Parathyroid adenoma (tissue), 2 donors: ENCODE measurements around the gene DOK7.

Experiments
- H2AFZ ChIP-seq: fragments of 300-600 bp; sonication (generic); one replicate; pipeline ENCODE4 v1.7.0; 2017; ENCODE audit warnings: antibody characterized with exemption, mild to moderate bottlenecking
- H3K27ac ChIP-seq: fragments of 300-600 bp; sonication (generic); one replicate; pipeline ENCODE4 v1.7.0; 2017
- H3K27me3 ChIP-seq: fragments of 300-600 bp; sonication (generic); one replicate; pipeline ENCODE4 v1.7.0; 2017; ENCODE audit warnings: low read length; ENCODE audit not compliant: control insufficient read depth, insufficient read depth
- H3K36me3 ChIP-seq: fragments of 300-600 bp; sonication (generic); one replicate; pipeline ENCODE4 v1.7.0; 2017; ENCODE audit warnings: low read length; ENCODE audit not compliant: control insufficient read depth, insufficient read depth
- H3K4me1 ChIP-seq: fragments of 300-600 bp; sonication (generic); one replicate; pipeline ENCODE4 v1.7.0; 2017; ENCODE audit warnings: control low read depth
- H3K4me2 ChIP-seq: fragments of 300-600 bp; sonication (generic); one replicate; pipeline ENCODE4 v1.7.0; 2017; ENCODE audit warnings: low read length
- H3K4me3 ChIP-seq: fragments of 300-600 bp; sonication (generic); one replicate; pipeline ENCODE4 v1.7.0; 2017; ENCODE audit warnings: low read depth, low read length
- H3K79me2 ChIP-seq: fragments of 300-600 bp; sonication (generic); one replicate; pipeline ENCODE4 v1.7.0; 2017; ENCODE audit warnings: control low read depth
- H3K9ac ChIP-seq: fragments of 300-600 bp; sonication (generic); one replicate; pipeline ENCODE4 v1.7.0; 2017; ENCODE audit warnings: mild to moderate bottlenecking
- H3K9me3 ChIP-seq: fragments of 300-600 bp; sonication (generic); one replicate; pipeline ENCODE4 v1.7.0; 2017; ENCODE audit warnings: low read length; ENCODE audit not compliant: control insufficient read depth
- CTCF ChIP-seq: fragments of 300-600 bp; sonication (generic); IDR thresholded peaks from one replicate; pipeline ENCODE4 v1.7.0; 2017; ENCODE audit warnings: antibody characterized with exemption, mild to moderate bottlenecking
- donor health status: primary hyperparathyroidism.

Gene DOK7

GRCh38 chr4:3447431-3448395 lies 15.4 kb upstream of the DOK7 start:
- Histone ChIP-seq H3K9ac (no peak overlapping the region), H3K36me3 (no peaks in the 10 kb centered on the region), H3K27me3 (no peaks in the 10 kb centered on the region)

GRCh38 chr4:3449047-3449573 lies 14.0 kb upstream of the DOK7 start:
- no peaks in the 10 kb centered on the region for H3K9me3 ChIP-seq
- H3K27ac ChIP-seq, result no peak overlapping the region
- no peak overlapping the region for H3K4me3 ChIP-seq
- no peak overlapping the region for H2AFZ ChIP-seq
- no peaks in the 10 kb centered on the region for H3K27me3 ChIP-seq
- H3K4me2 ChIP-seq, result no peak overlapping the region
- H3K79me2 ChIP-seq, result no peaks in the 10 kb centered on the region
- H3K4me1 ChIP-seq, result no peaks in the 10 kb centered on the region
- H3K36me3 ChIP-seq, result no peaks in the 10 kb centered on the region
- TF ChIP-seq CTCF, result no peak
- H3K9ac ChIP-seq, result no peak overlapping the region

More at GRCh38 chr4:3447431-3448395, 15.4 kb upstream of the DOK7 start:
- H3K79me2 ChIP-seq, result no peaks in the 10 kb centered on the region
- no peaks in the 10 kb centered on the region for H3K4me1 ChIP-seq
- H3K27ac ChIP-seq, result no peak overlapping the region
- no peaks in the 10 kb centered on the region for H3K9me3 ChIP-seq
- TF ChIP-seq CTCF, result no peak
- H3K4me3 ChIP-seq, result no peak overlapping the region
- no peak overlapping the region for H3K4me2 ChIP-seq
- H2AFZ ChIP-seq, result no peak overlapping the region

GRCh38 chr4:3449574-3450534 lies 13.3 kb upstream of the DOK7 start:
- no peaks in the 10 kb centered on the region for H3K4me1 ChIP-seq
- no peak overlapping the region for H2AFZ ChIP-seq
- TF ChIP-seq CTCF, result no peak
- H3K27ac ChIP-seq, result no peak overlapping the region
- H3K4me3 ChIP-seq, result no peak overlapping the region
- no peak overlapping the region for H3K9ac ChIP-seq
- H3K4me2 ChIP-seq, result no peak overlapping the region
- no peaks in the 10 kb centered on the region for H3K79me2 ChIP-seq
- H3K27me3 ChIP-seq, result no peaks in the 10 kb centered on the region
- H3K9me3 ChIP-seq, result no peaks in the 10 kb centered on the region
- no peaks in the 10 kb centered on the region for H3K36me3 ChIP-seq

GRCh38 chr4:3450643-3451042 lies 12.5 kb upstream of the DOK7 start:
- H2AFZ ChIP-seq, result no peak overlapping the region
- H3K4me3 ChIP-seq, result no peak overlapping the region
- no peak overlapping the region for H3K9ac ChIP-seq
- no peak for TF ChIP-seq CTCF
- no peaks in the 10 kb centered on the region for H3K36me3 ChIP-seq
- H3K4me2 ChIP-seq, result no peak overlapping the region
- no peaks in the 10 kb centered on the region for H3K4me1 ChIP-seq
- H3K27me3 ChIP-seq, result no peaks in the 10 kb centered on the region
- H3K9me3 ChIP-seq, result no peaks in the 10 kb centered on the region
- no peaks in the 10 kb centered on the region for H3K79me2 ChIP-seq
- no peak overlapping the region for H3K27ac ChIP-seq
